Renal pelvis (tissue), 12 donors: ENCODE measurements around the gene LRRC8D. TPM values are rescaled to one million over a fixed set of nuclear protein-coding genes. Genes with fewer than 3 reads are reported as not detected.
A peak's percentile ranks its signal among the peaks of the same experiment; 100 is the strongest.
"Not testable (repeated sequence)": the region's sequence is repeated elsewhere in the genome, so short reads cannot be mapped to it uniquely, and the experiment has no call there.

Experiments
- DNase-seq: peaks from one replicate; pipeline ENCODE4 v3.0.0-alpha.2; 2013
- long read RNA-seq, 16 experiments: transcript quantifications; one replicate each; lab custom pipeline, GENCODE V29; 2026
- polyA plus RNA-seq, 3 donors: library from polyadenylated mRNA; unstranded; fragments of 120-200 nt; gene quantifications; one replicate each; pipeline ENCODE4 v1.2.1, GENCODE V29; 2013; ENCODE audit not compliant: insufficient read length in 3 of 3

Gene LRRC8D
- polyA plus RNA-seq = 10 to 100 TPM; 33.8 to 41.8 (median 34.1) TPM
- long read RNA-seq, donor 1, transcript LRRC8D-201 (3 exons, 3,950 nt) = major isoform, 6 of 12 reads
- long read RNA-seq, donor 1, partial matches to known transcripts = 0 of 12 reads
- long read RNA-seq, donor 1, other reads (novel, unspliced or antisense) = 0 of 12 reads
- long read RNA-seq, donor 2, transcript LRRC8D-201 (3 exons, 3,950 nt) = major isoform, 5 of 36 reads
- long read RNA-seq, donor 2, partial matches to known transcripts = 28 of 36 reads
- long read RNA-seq, donor 2, other reads (novel, unspliced or antisense) = 0 of 36 reads
- long read RNA-seq, donor 3, transcript LRRC8D-201 (3 exons, 3,950 nt) = major isoform, 5 of 10 reads
- long read RNA-seq, donor 3, partial matches to known transcripts = 0 of 10 reads
- long read RNA-seq, donor 3, other reads (novel, unspliced or antisense) = 0 of 10 reads
- long read RNA-seq, donor 4, transcript LRRC8D-201 (3 exons, 3,950 nt) = major isoform, 5 of 7 reads
- long read RNA-seq, donor 4, partial matches to known transcripts = 0 of 7 reads
- long read RNA-seq, donor 4, other reads (novel, unspliced or antisense) = 0 of 7 reads
- long read RNA-seq, donor 5, partial matches to known transcripts = 0 of 2 reads
- long read RNA-seq, donor 5, other reads (novel, unspliced or antisense) = 0 of 2 reads
- long read RNA-seq, donor 6, transcript LRRC8D-201 (3 exons, 3,950 nt) = major isoform, 5 of 8 reads
- long read RNA-seq, donor 6, partial matches to known transcripts = 0 of 8 reads
- long read RNA-seq, donor 6, other reads (novel, unspliced or antisense) = 0 of 8 reads
- long read RNA-seq, donor 7, transcript LRRC8D-201 (3 exons, 3,950 nt) = major isoform, 12 of 15 reads
- long read RNA-seq, donor 7, partial matches to known transcripts = 0 of 15 reads
- long read RNA-seq, donor 7, other reads (novel, unspliced or antisense) = 0 of 15 reads
- long read RNA-seq, donor 8, partial matches to known transcripts = 0 of 1 reads
- long read RNA-seq, donor 8, other reads (novel, unspliced or antisense) = 0 of 1 reads
- long read RNA-seq, donor 9, transcript LRRC8D-201 (3 exons, 3,950 nt) = major isoform, 8 of 14 reads
- long read RNA-seq, donor 9, partial matches to known transcripts = 0 of 14 reads
- long read RNA-seq, donor 9, other reads (novel, unspliced or antisense) = 0 of 14 reads
- long read RNA-seq, donor 10, transcript LRRC8D-201 (3 exons, 3,950 nt) = major isoform, 6 of 7 reads
- long read RNA-seq, donor 10, partial matches to known transcripts = 0 of 7 reads
- long read RNA-seq, donor 10, other reads (novel, unspliced or antisense) = 0 of 7 reads
- long read RNA-seq, donor 11, partial matches to known transcripts = 0 of 4 reads
- long read RNA-seq, donor 11, other reads (novel, unspliced or antisense) = 0 of 4 reads
- long read RNA-seq, donor 12, transcript LRRC8D-201 (3 exons, 3,950 nt) = major isoform, 9 of 12 reads
- long read RNA-seq, donor 12, partial matches to known transcripts = 0 of 12 reads
- long read RNA-seq, donor 12, other reads (novel, unspliced or antisense) = 0 of 12 reads
- long read RNA-seq, donor 13, partial matches to known transcripts = 0 of 2 reads
- long read RNA-seq, donor 13, other reads (novel, unspliced or antisense) = 0 of 2 reads
- long read RNA-seq, donor 14 = 0 reads
- long read RNA-seq, donor 15, transcript LRRC8D-201 (3 exons, 3,950 nt) = major isoform, 6 of 8 reads
- long read RNA-seq, donor 15, partial matches to known transcripts = 0 of 8 reads
- long read RNA-seq, donor 15, other reads (novel, unspliced or antisense) = 0 of 8 reads
- long read RNA-seq, donor 16, transcript LRRC8D-201 (3 exons, 3,950 nt) = major isoform, 7 of 8 reads
- long read RNA-seq, donor 16, partial matches to known transcripts = 0 of 8 reads
- long read RNA-seq, donor 16, other reads (novel, unspliced or antisense) = 0 of 8 reads

DNA sequence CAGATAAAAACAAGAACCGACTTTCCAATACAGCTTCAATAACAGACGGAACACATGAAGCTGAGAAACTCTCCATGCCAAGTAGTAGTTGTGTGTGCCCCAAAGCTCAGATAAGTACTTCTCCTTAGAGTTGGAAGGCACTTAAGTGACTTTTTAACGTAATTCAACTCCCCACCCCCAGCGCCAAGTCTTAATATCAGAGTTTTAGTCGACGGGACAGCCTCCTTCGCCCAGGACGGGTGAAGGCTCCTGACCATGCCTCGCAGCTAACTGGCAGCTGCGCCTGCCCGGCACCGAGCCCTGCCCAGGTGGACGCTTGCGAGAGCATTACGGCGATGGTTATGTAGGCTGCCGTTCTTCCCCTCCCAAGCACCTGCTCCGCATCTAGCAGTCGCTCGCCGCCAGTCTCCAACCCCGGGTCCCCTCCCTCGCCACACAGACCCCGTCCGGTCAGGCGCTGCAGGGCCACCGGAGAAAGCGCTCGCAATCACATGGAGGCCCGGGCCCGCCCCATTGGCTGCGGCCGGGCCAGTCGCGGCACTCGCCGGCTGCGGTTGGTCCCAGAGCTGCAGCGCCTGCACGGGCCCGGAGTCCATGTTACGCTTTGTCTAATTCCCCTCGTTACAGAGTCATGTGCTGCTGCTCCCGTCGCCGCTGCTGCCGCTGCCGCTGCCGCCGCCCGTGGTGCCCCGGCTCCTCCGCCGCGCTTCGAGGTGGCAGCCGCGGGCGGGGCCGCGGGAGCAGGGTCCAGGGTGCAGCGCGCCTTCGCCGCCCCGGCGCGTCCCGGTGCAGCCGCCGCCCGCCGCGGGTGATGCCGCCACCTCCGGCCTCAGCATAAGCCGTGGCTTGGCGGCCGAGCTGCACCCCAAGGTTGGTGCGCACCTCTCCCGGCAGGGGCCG is at the start of gene LRRC8D:
TSS of gene LRRC8D (plus strand) at position 611 of the 900 bp plus-strand sequence. CDS start 112,037 bp downstream, outside the sequence.
- DNase-seq = peak; percentile 90

DNA sequence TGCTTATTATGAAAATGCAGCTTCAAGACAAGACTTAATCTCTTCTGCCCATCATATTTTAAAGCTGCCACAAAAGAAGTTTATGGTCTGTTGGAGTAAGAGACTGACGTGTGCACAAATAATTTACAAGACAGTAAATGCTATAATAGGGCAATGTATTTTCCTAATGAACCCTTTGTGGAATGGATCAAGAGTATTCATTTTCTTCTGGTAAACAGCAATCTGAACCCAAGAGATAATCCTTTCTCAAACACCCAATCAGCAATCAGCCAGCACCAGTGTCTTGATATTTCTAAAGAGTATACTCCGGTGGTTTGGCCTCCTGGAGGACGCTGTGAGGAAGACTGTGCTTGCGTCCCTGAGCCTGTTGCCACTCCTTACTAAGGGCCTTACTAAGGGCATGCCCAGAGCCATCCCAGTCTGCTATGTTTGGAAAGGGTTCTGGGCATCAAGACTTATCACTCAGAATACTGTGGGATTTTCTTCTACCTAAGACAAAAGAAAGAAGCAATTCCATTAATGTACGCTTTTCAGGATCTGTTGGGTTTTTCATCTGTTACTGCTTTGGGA is 48.8 kb upstream of the LRRC8D start:
- no peak for DNase-seq

- DNase-seq = not testable (repeated sequence)
Observed at GRCh38 chr1:89776104-89776503, 44.7 kb upstream of the LRRC8D start.

- not testable (repeated sequence) for DNase-seq
Observed at GRCh38 chr1:89777271-89777670, 43.6 kb upstream of the LRRC8D start.

GRCh38 chr1:89779151-89779940 is 41.5 kb upstream of the LRRC8D start:
- DNase-seq = no peak

GRCh38 chr1:89780721-89781120 is 40.1 kb upstream of the LRRC8D start:
- no peak for DNase-seq

DNA sequence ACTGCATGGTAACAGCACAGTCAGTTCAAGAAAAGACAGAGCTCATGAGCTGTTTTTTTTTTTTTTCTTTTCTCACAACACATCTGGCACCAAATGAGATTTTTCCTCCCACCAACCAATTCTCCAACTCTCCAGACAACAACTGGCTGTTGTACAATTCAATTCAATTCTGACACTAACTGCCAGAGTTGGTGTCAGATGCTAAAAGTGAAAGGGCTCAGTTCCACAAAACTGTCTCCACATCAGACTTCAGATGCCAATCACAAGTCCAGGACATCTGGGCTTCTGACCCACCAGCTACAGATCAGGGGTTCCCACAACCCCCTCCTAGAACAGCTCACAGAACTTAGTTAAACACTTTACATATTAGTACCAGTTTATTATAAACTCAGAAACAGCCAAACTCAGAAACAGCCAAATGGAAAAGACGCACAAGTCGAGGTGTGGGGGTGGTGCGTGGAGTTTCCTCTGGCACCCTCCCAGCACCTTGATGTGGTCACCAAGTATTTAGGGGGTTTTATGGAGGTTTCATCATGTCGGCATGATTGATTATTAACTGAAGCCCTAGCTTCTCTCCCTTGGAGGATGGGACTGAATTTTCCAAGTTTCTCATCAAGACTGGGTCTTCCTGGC is 39.2 kb upstream of the LRRC8D start:
- no peak for DNase-seq

- no peak for DNase-seq
Observed at GRCh38 chr1:89786628-89787214, 34.1 kb upstream of the LRRC8D start.

DNA sequence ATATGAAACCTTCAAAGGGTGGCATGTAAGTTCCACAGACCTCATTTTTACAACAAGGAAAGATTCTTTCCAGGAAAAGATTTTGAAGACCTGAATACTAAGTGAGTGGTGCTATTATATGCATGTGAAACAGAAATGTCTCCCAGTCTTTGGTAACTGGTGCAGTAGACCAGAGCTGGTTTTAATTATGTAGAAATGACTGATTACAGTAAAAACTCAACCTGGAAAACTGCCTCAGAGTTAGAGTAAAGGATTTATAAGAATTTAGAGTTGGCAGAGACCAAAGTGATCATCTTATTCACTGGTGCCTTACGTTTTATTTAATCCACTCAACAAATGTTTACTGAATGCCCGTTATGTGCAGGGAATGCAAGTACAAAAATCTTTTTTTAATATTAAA is 30.2 kb upstream of the LRRC8D start:
- no peak for DNase-seq

DNA sequence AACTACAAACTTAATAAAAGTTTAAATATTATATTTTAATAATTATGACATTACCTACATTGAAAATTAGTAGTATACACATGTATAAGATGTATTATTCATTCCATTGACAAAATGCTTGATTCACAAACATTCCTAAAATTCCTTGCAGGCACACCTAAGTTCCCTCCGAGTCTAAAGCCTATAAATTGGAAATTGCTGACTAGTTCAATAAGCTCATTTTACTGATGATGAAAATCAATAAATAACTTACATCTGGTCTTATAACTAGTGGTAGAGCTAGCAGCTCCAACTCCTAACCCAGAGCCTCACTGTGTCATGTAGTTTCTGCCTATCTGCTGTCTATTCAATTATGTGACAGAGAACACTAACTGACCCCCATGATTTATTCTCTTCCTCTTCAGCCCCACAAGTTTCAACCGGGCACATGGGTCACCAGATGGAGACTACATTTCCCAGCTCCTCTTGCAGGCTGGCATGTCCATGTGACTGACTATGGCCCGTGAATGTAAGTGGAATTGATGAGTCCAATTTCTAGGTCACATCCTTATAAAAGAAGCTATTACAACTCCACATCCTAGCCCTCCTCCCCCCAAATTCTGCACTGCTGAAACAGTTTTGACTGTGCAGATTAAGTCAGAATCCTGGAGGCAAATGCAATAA is 29.6 kb upstream of the LRRC8D start:
- DNase-seq = no peak

GRCh38 chr1:89794406-89794805 is 26.4 kb upstream of the LRRC8D start:
- DNase-seq = no peak

DNA sequence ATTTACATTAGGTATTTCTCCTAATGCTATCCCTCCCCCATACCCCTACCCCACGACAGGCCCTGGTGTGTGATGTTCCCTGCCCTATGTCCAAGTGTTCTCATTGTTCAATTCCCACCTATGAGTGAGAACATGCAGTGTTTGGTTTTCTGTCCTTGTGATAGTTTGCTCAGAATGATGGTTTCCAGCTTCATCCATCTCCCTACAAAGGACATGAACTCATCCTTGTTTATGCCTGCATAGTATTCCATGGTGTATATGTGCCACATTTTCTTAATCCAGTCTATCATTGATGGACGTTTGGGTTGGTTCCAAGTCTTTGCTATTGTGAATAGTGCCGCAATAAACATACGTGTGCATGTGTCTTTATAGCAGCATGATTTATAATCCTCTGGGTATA is 25.3 kb upstream of the LRRC8D start:
- not testable (repeated sequence) for DNase-seq

DNA sequence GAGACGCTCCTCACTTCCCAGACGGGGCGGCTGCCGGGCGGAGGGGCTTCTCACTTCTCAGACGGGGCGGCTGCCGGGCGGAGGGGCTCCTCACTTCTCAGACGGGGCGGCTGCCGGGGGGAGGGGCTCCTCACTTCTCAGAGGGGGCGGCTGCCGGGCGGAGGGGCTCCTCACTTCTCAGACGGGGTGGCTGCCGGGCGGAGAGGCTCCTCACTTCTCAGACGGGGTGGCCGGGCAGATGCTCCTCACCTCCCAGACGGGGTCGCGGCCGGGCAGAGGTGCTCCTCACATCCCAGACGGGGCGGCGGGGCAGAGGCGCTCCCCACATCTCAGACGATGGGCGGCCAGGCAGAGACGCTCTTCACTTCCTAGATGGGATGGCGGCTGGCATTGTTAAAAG is 23.0 kb upstream of the LRRC8D start:
- not testable (repeated sequence) for DNase-seq

GRCh38 chr1:89799495-89799894 is 21.3 kb upstream of the LRRC8D start:
- no peak for DNase-seq

GRCh38 chr1:89800022-89800655 is 20.7 kb upstream of the LRRC8D start:
- DNase-seq = no peak

- DNase-seq = no peak
Observed at GRCh38 chr1:89800718-89801117, 20.1 kb upstream of the LRRC8D start.
